Karpas-422 (cell line): ENCODE data around the gene PDZD8. TPM values are rescaled to one million over a fixed set of nuclear protein-coding genes. Genes with fewer than 3 reads are reported as not detected.

Experiments used
- DNase-seq: peaks from one replicate; pipeline ENCODE4 v3.0.0-alpha.2; 2015
- H2AFZ ChIP-seq: fragments of 200-600 bp; sonication (generic); 2 replicates; pipeline ENCODE4 v1.6.1; 2014; ENCODE audit warnings: antibody characterized with exemption, low read length, mixed read lengths
- H3K27ac ChIP-seq: fragments of 200-600 bp; sonication (generic); 2 replicates; pipeline ENCODE4 v1.5.1; 2014; ENCODE audit warnings: mild to moderate bottlenecking, low read length, moderate library complexity
- H3K27me3 ChIP-seq: fragments of 200-600 bp; sonication (generic); 2 replicates; pipeline ENCODE4 v1.6.1; 2014; ENCODE audit warnings: low read length, mixed read lengths
- H3K36me3 ChIP-seq: fragments of 200-600 bp; sonication (generic); 2 replicates; pipeline ENCODE4 v1.6.1; 2014; ENCODE audit warnings: low read length, mixed read lengths; ENCODE audit not compliant: insufficient read depth
- H3K4me1 ChIP-seq: fragments of 200-600 bp; sonication (generic); 2 replicates; pipeline ENCODE4 v1.6.1; 2014; ENCODE audit warnings: mild to moderate bottlenecking, low read length, mixed read lengths
- H3K4me2 ChIP-seq: fragments of 200-600 bp; sonication (generic); 2 replicates; pipeline ENCODE4 v1.6.1; 2014; ENCODE audit warnings: low read length, low read depth, mild to moderate bottlenecking; ENCODE audit not compliant: poor library complexity, severe bottlenecking
- H3K4me3 ChIP-seq: fragments of 200-600 bp; sonication (generic); 2 replicates; pipeline ENCODE4 v1.5.1; 2014; ENCODE audit warnings: mild to moderate bottlenecking, antibody characterized with exemption, low read length, mixed read lengths
- H3K79me2 ChIP-seq: fragments of 200-600 bp; sonication (generic); 2 replicates; pipeline ENCODE4 v1.6.1; 2014; ENCODE audit warnings: mild to moderate bottlenecking, low read length, mixed read lengths
- H3K9ac ChIP-seq: fragments of 200-600 bp; sonication (generic); 2 replicates; pipeline ENCODE4 v1.6.0; 2014; ENCODE audit warnings: low read length
- H3K9me2 ChIP-seq: fragments of 200-600 bp; sonication (generic), shearing (Covaris generic); replicated peaks from 2 replicates; pipeline ENCODE4 v1.6.0; 2014; ENCODE audit warnings: mild to moderate bottlenecking, low read length, moderate library complexity; ENCODE audit not compliant: insufficient read depth
- H3K9me3 ChIP-seq: fragments of 300-700, 200-600 bp; sonication (generic); 2 replicates; pipeline ENCODE4 v1.6.1; 2014; ENCODE audit warnings: low read length, mixed read lengths
- H4K20me1 ChIP-seq: fragments of 200-600 bp; sonication (generic); 2 replicates; pipeline ENCODE4 v1.6.1; 2014; ENCODE audit warnings: mild to moderate bottlenecking, antibody characterized with exemption, low read length, low read depth; ENCODE audit not compliant: insufficient read depth
- total RNA-seq: library from RNA; depleted of rRNA; stranded (reverse); fragments of >200 nt; shearing (Covaris generic); gene quantifications from 2 replicates; pipeline ENCODE4 v1.2.3, GENCODE V29; 2014; ENCODE audit warnings: low replicate concordance

Gene PDZD8
- total RNA-seq, 1 experiment from 2014 or later = 15.7 TPM

DNA sequence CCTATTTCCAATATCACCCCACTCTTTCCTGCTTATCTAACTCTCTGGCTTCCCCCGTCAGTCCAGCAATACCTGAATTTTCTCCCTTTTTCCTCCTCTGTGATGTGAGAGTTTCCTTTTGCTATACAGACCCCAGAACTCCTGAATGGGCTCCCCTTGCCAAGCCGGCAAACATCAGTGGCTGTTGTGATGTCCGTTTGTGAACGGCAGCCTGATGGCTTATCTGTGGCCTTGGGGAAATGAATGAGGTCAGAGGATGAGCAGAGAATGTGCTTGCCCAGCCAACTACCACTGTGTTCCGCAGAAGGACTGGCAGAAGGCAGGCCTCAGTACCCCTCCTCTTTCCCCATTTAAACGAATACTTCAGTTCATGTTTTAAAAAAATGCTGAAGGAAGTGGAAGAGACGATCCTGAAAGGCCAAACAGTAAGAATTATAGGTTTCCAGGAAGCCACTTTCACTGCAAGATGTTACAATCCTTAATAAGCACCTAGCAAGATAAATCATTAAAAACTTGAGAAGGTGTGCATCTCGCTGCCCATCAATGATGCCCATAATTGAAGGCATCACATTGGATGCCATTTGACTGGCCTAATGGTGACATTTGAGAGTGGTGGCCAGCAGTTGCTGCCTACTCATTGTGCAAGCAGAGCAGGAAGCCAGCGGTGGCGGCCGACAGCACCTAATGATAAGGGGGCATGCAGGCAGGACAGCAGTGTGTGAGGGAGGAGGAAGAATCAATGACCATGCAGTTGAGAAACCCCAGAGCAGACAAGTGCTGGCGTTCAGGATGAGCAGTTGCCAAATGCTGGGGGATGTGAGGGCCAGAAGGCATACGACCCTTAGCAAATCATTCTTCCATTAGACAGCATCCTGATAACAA is 102.8 kb downstream of the PDZD8 start:
- Histone ChIP-seq H3K4me1 (no peaks in the 10 kb centered on the region), H3K27ac (no peak overlapping the region), H3K9me2 (no peaks in the 10 kb centered on the region), H3K4me2 (no peak overlapping the region), H3K27me3 (no peaks in the 10 kb centered on the region), H3K9me3 (no peaks in the 10 kb centered on the region), H2AFZ (no peak overlapping the region), H4K20me1 (no peaks in the 10 kb centered on the region), H3K9ac (no peak overlapping the region), H3K4me3 (no peak overlapping the region), H3K79me2 (no peaks in the 10 kb centered on the region), H3K36me3 (no peaks in the 10 kb centered on the region)
- DNase-seq = no peak

DNA sequence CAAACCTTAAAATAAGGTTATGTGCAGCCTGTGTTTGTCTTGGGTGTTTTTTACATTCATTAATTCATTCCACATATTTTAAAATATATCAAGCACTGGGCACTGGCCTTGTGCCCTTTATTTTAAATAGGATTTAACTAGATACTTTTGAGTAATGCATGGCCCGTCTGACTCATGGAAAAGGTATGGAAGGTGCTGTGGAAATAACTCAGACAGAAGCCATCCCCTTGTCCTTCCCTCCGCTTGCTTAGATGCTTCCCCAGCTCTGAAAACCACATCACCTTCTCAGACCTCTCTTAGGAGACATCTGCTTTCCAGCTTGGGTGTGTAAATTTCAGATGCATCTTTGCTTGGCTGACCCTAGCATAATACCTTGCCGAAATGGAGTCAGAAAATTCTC is 103.8 kb downstream of the PDZD8 start:
- no peaks in the 10 kb centered on the region for H3K79me2 ChIP-seq
- H3K9ac ChIP-seq = no peak overlapping the region
- H3K4me1 ChIP-seq = no peaks in the 10 kb centered on the region

DNA sequence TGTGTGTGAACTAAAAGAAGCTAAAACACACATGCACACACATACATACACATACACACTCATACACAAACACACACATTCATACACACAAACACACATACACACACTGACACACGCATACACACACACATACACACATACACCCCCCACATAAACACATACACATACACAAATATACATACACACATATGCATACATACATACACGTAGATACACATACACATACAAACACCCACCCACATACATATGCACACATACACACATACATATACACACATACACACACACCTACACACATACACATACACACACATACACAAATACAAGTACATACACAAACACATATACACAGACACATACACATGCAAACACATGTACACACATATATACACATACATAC is 106.3 kb downstream of the PDZD8 start:
- no peaks in the 10 kb centered on the region for H3K9me3 ChIP-seq
- H2AFZ ChIP-seq = no peak overlapping the region
- H3K4me3 ChIP-seq = no peak overlapping the region
- no peaks in the 10 kb centered on the region for H3K27me3 ChIP-seq
- no peaks in the 10 kb centered on the region for H3K36me3 ChIP-seq
- DNase-seq = no peak
- no peak overlapping the region for H3K4me2 ChIP-seq
- H4K20me1 ChIP-seq = no peaks in the 10 kb centered on the region
- no peaks in the 10 kb centered on the region for H3K79me2 ChIP-seq
- H3K9ac ChIP-seq = no peak overlapping the region
- no peaks in the 10 kb centered on the region for H3K4me1 ChIP-seq
- H3K27ac ChIP-seq = no peak overlapping the region
- no peaks in the 10 kb centered on the region for H3K9me2 ChIP-seq

More for the DNA sequence above, 103.8 kb downstream of the PDZD8 start:
- Histone ChIP-seq H3K9me2 (no peaks in the 10 kb centered on the region), H3K27me3 (no peaks in the 10 kb centered on the region), H3K36me3 (no peaks in the 10 kb centered on the region), H3K27ac (no peak overlapping the region), H3K4me2 (no peak overlapping the region), H3K4me3 (no peak overlapping the region), H3K9me3 (no peaks in the 10 kb centered on the region), H2AFZ (no peak overlapping the region), H4K20me1 (no peaks in the 10 kb centered on the region)
- no peak for DNase-seq

GRCh38 chr10:117268258-117268657 is 107.0 kb downstream of the PDZD8 start:
- Histone ChIP-seq H3K36me3 (no peaks in the 10 kb centered on the region), H3K27me3 (no peaks in the 10 kb centered on the region), H3K4me2 (no peak overlapping the region), H3K9ac (no peak overlapping the region), H3K4me3 (no peak overlapping the region), H3K4me1 (peaks cover under 1% of the 10 kb centered on the region; the same call in 1 of the 2 replicates), H2AFZ (no peak overlapping the region), H3K27ac (no peak overlapping the region), H3K9me3 (no peaks in the 10 kb centered on the region), H3K79me2 (no peaks in the 10 kb centered on the region), H3K9me2 (no peaks in the 10 kb centered on the region), H4K20me1 (no peaks in the 10 kb centered on the region)
- DNase-seq = no peak

GRCh38 chr10:117266812-117267211 is 108.4 kb downstream of the PDZD8 start:
- no peaks in the 10 kb centered on the region for H4K20me1 ChIP-seq
- H3K36me3 ChIP-seq = no peaks in the 10 kb centered on the region
- H3K4me2 ChIP-seq = no peak overlapping the region
- H3K9me2 ChIP-seq = no peaks in the 10 kb centered on the region
- H3K27me3 ChIP-seq = no peaks in the 10 kb centered on the region
- DNase-seq = no peak
- H3K27ac ChIP-seq = no peak overlapping the region
- H3K9ac ChIP-seq = no peak overlapping the region
- H3K4me1 ChIP-seq = peaks cover 13% of the 10 kb centered on the region
- no peaks in the 10 kb centered on the region for H3K79me2 ChIP-seq
- H2AFZ ChIP-seq = no peak overlapping the region
- no peak overlapping the region for H3K4me3 ChIP-seq
- no peaks in the 10 kb centered on the region for H3K9me3 ChIP-seq

DNA sequence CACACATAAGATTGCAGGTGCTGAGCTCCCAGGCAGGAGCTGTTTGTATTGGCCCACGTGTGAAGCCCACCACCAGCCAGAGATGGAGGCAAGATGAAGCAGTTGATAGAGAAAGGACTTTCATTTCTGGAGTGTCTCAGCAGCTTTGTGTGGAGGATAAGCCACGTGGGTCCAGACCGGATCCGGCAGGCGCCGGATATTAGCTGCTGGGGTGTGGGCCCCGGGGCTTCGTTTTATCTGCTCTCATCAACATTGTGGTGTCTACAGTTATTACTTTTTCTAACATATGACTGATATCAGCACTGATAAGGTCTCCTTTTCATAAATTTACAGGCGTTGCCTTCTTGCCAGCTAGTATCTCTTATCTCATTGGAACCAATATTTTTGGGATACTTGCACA is 108.8 kb downstream of the PDZD8 start:
- Histone ChIP-seq H3K36me3 (no peaks in the 10 kb centered on the region), H4K20me1 (no peaks in the 10 kb centered on the region), H3K27ac (no peak overlapping the region), H3K4me3 (no peak overlapping the region), H3K9me3 (no peaks in the 10 kb centered on the region), H3K4me2 (no peak overlapping the region), H2AFZ (no peak overlapping the region), H3K4me1 (peaks cover 13% of the 10 kb centered on the region), H3K27me3 (no peaks in the 10 kb centered on the region), H3K9ac (no peak overlapping the region), H3K79me2 (no peaks in the 10 kb centered on the region), H3K9me2 (no peaks in the 10 kb centered on the region)
- no peak for DNase-seq

DNA sequence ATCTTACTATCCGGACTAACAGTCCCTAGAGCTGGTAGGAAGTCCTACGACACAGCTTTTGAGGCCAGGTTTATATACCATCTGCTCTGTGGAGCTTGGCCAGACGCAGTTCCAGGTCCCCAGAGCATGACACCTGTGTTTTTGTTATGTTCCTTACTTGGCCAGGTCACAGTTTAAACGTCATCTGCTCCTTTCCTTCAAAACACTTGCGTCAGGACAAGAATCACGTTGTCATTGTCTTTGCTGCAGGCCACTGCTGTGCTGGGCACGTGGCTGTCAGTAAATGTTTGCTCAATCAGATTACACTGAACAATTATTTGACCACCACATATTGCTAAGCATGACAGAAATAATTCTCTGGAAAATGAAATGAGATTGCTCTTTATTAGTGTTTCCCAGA is 110.5 kb downstream of the PDZD8 start:
- H4K20me1 ChIP-seq = no peaks in the 10 kb centered on the region
- no peaks in the 10 kb centered on the region for H3K9me2 ChIP-seq
- H3K9me3 ChIP-seq = no peaks in the 10 kb centered on the region
- no peak overlapping the region for H3K4me2 ChIP-seq
- DNase-seq = no peak
- peaks cover 13% of the 10 kb centered on the region for H3K4me1 ChIP-seq
- no peak overlapping the region for H3K4me3 ChIP-seq
- H3K27ac ChIP-seq = no peak overlapping the region
- H3K36me3 ChIP-seq = no peaks in the 10 kb centered on the region
- H3K9ac ChIP-seq = no peak overlapping the region
- no peak overlapping the region for H2AFZ ChIP-seq
- no peaks in the 10 kb centered on the region for H3K79me2 ChIP-seq
- no peaks in the 10 kb centered on the region for H3K27me3 ChIP-seq

GRCh38 chr10:117262903-117263293 is 112.3 kb downstream of the PDZD8 start:
- Histone ChIP-seq H3K4me1 (peaks cover 13% of the 10 kb centered on the region), H3K27ac (no peak overlapping the region), H2AFZ (no peak overlapping the region)

More at GRCh38 chr10:117262903-117263293, 112.3 kb downstream of the PDZD8 start:
- no peaks in the 10 kb centered on the region for H3K9me2 ChIP-seq
- no peaks in the 10 kb centered on the region for H4K20me1 ChIP-seq
- no peak overlapping the region for H3K4me2 ChIP-seq
- H3K4me3 ChIP-seq = no peak overlapping the region
- no peaks in the 10 kb centered on the region for H3K79me2 ChIP-seq
- H3K9ac ChIP-seq = no peak overlapping the region
- H3K9me3 ChIP-seq = no peaks in the 10 kb centered on the region
- H3K27me3 ChIP-seq = no peaks in the 10 kb centered on the region
- H3K36me3 ChIP-seq = no peaks in the 10 kb centered on the region
- DNase-seq = no peak
